DND-41 (cell line): ENCODE data around the gene TNFAIP8.

Source experiments
- CTCF ChIP-seq: IDR thresholded peaks from 2 replicates; pipeline ENCODE4 v1.5.1; 2012; ENCODE audit warnings: borderline replicate concordance, low read length, moderate library complexity, mild to moderate bottlenecking; ENCODE audit not compliant: poor library complexity, severe bottlenecking; ENCODE audit errors: extremely low read depth
- EZH2 ChIP-seq: IDR thresholded peaks from 3 replicates; pipeline ENCODE4 v1.6.1; 2012; ENCODE audit warnings: borderline replicate concordance, low read depth, mild to moderate bottlenecking, moderate library complexity, low read length, inconsistent platforms; ENCODE audit not compliant: severe bottlenecking

- no peak for TF ChIP-seq CTCF
- TF ChIP-seq EZH2: no peak
Observed at GRCh38 chr5:119341452-119342349, 14.1 kb upstream of the TNFAIP8 start.
